CD14-positive monocyte (primary cell): ENCODE results near the gene DUSP3. TPM values are rescaled to one million over a fixed set of nuclear protein-coding genes. Genes with fewer than 3 reads are reported as not detected.

ENCODE experiments used
- DNase-seq, 3 donors: peaks; one replicate each; pipeline ENCODE4 v3.0.0-alpha.2; 2011 to 2022
- H2AFZ ChIP-seq: 2 replicates; pipeline ENCODE4 v1.6.0; 2012; ENCODE audit warnings: mild to moderate bottlenecking, low read depth, low read length, inconsistent platforms; ENCODE audit not compliant: insufficient read depth, poor library complexity, severe bottlenecking
- H3K27ac ChIP-seq, 2 donors: 1 replicate in 1 of 2; 2 replicates in 1 of 2; pipeline ENCODE4 v1.5.1; 2012 to 2013; ENCODE audit warnings: low read length in 2 of 2, control low read depth in 1 of 2, inconsistent platforms in 1 of 2, low read depth in 1 of 2, mild to moderate bottlenecking in 1 of 2
- H3K27me3 ChIP-seq, 2 donors: one replicate each; pipeline versions ENCODE4 v1.6.0 to v1.6.1; 2011 to 2013; ENCODE audit warnings: low read length in 2 of 2; ENCODE audit not compliant: control insufficient read depth in 2 of 2, insufficient read depth in 2 of 2
- H3K36me3 ChIP-seq, 2 donors: replicated peaks in 1 of 2; 1 replicate in 1 of 2; 2 replicates in 1 of 2; pipeline versions ENCODE4 v1.5.1 to v1.6.1; 2012 to 2013; ENCODE audit warnings: low read length in 2 of 2, control low read depth in 1 of 2, inconsistent platforms in 1 of 2, mild to moderate bottlenecking in 1 of 2; ENCODE audit not compliant: insufficient read depth in 2 of 2, control insufficient read depth in 1 of 2
- H3K4me1 ChIP-seq, 2 donors: 1 replicate in 1 of 2; 2 replicates in 1 of 2; pipeline versions ENCODE4 v1.5.1 to v1.6.1; 2012 to 2013; ENCODE audit warnings: low read length in 2 of 2, control low read depth in 1 of 2, inconsistent platforms in 1 of 2, mild to moderate bottlenecking in 1 of 2, moderate library complexity in 1 of 2; ENCODE audit not compliant: insufficient read depth in 2 of 2, control insufficient read depth in 1 of 2
- H3K4me2 ChIP-seq: replicated peaks from 2 replicates; pipeline ENCODE3; 2012; ENCODE audit warnings: low read length, moderate library complexity, mild to moderate bottlenecking; ENCODE audit not compliant: poor library complexity, severe bottlenecking; ENCODE audit errors: extremely low read depth
- H3K4me3 ChIP-seq, 3 experiments: fragments of 200-600 bp in 1 of 3; sonication (generic) in 1 of 3; replicated peaks in 1 of 3; 1 replicate in 2 of 3; 2 replicates in 1 of 3; pipeline ENCODE4 v1.5.1; 2011 to 2013; ENCODE audit warnings: low read length in 3 of 3, mild to moderate bottlenecking in 3 of 3, control low read depth in 2 of 3, low read depth in 2 of 3, inconsistent platforms in 1 of 3, moderate library complexity in 1 of 3
- H3K79me2 ChIP-seq: 2 replicates; pipeline ENCODE4 v1.6.0; 2012; ENCODE audit warnings: mild to moderate bottlenecking, control low read depth, inconsistent platforms, low read length, moderate library complexity; ENCODE audit not compliant: insufficient read depth
- H3K9ac ChIP-seq: 2 replicates; pipeline ENCODE4 v1.6.0; 2017; ENCODE audit warnings: low read length, mild to moderate bottlenecking; ENCODE audit not compliant: insufficient read depth, poor library complexity, severe bottlenecking
- H3K9me3 ChIP-seq, 2 donors: replicated peaks in 1 of 2; 1 replicate in 1 of 2; 2 replicates in 1 of 2; pipeline versions ENCODE4 v1.5.1 to v1.6.1; 2012 to 2013; ENCODE audit warnings: low read length in 2 of 2, control low read depth in 1 of 2; ENCODE audit not compliant: control insufficient read depth in 1 of 2, insufficient read depth in 1 of 2
- H4K20me1 ChIP-seq: 2 replicates; pipeline ENCODE4 v1.6.0; 2012; ENCODE audit warnings: mild to moderate bottlenecking, low read length, control low read depth, moderate library complexity; ENCODE audit not compliant: insufficient read depth
- H3K27ac Mint-ChIP-seq, 7 donors: one replicate each; pipeline ENCODE4 v1.8.0; 2020; ENCODE audit warnings: mild to moderate bottlenecking in 7 of 7, mixed read lengths in 7 of 7, moderate library complexity in 6 of 7, inconsistent platforms in 2 of 7
- H3K27me3 Mint-ChIP-seq, 3 donors: one replicate each; pipeline ENCODE4 v1.8.0; 2021 to 2022; ENCODE audit warnings: low read depth in 3 of 3, mild to moderate bottlenecking in 3 of 3, mixed read lengths in 3 of 3, moderate library complexity in 3 of 3, inconsistent platforms in 1 of 3
- H3K36me3 Mint-ChIP-seq, 2 donors: one replicate each; pipeline ENCODE4 v1.8.0; 2020; ENCODE audit warnings: mixed read lengths in 2 of 2, inconsistent platforms in 1 of 2, mild to moderate bottlenecking in 1 of 2
- H3K4me1 Mint-ChIP-seq: one replicate; pipeline ENCODE4 v1.8.0; 2020; ENCODE audit warnings: mild to moderate bottlenecking, mixed read lengths
- H3K4me3 Mint-ChIP-seq, 2 donors: one replicate each; pipeline ENCODE4 v1.8.0; 2020; ENCODE audit warnings: mild to moderate bottlenecking in 2 of 2, mixed read lengths in 2 of 2, moderate library complexity in 1 of 2
- H3K9me3 Mint-ChIP-seq, 7 donors: one replicate each; pipeline ENCODE4 v1.8.0; 2020 to 2022; ENCODE audit warnings: mixed read lengths in 7 of 7, mild to moderate bottlenecking in 6 of 7, moderate library complexity in 6 of 7, inconsistent platforms in 2 of 7
- WGBS: methylation state at CpG from one replicate; pipeline ENCODE4 v1.1.5; 2013; ENCODE audit warnings: missing lambda C conversion rate; ENCODE audit not compliant: insufficient coverage; 5-methylcytosine and 5-hydroxymethylcytosine counted together
- intact Hi-C, 2 donors: fragments of 100-400 bp; cut with micrococcal nuclease; formaldehyde crosslinking; loops; one replicate each; pipeline versions ENCODE4 v1.15.0 to v1.15.1; 2023
- polyA plus RNA-seq, 3 donors: library from polyadenylated mRNA; depleted of rRNA in 1 of 3; unstranded in 2 of 3; stranded (reverse) in 1 of 3; fragments of 300-500 nt in 2 of 3; fragments of >200 nt in 1 of 3; fragmentation: Illumina TruSeq in 2 of 3; gene quantifications; 1 replicate in 2 of 3; 2 replicates in 1 of 3; pipeline ENCODE4 v1.2.3, GENCODE V29; 2012 to 2021
- TF ChIP-seq, protein P1 (sequence below): fragments of 200-600 bp; IDR thresholded peaks from one replicate; pipeline ENCODE4 v1.8.0; 2022; ENCODE audit warnings: antibody characterized with exemption, mild to moderate bottlenecking

The DUSP3 gene
- polyA plus RNA-seq, 3 donors = 36.7 to 78.5 (median 58.9) TPM

DNA sequence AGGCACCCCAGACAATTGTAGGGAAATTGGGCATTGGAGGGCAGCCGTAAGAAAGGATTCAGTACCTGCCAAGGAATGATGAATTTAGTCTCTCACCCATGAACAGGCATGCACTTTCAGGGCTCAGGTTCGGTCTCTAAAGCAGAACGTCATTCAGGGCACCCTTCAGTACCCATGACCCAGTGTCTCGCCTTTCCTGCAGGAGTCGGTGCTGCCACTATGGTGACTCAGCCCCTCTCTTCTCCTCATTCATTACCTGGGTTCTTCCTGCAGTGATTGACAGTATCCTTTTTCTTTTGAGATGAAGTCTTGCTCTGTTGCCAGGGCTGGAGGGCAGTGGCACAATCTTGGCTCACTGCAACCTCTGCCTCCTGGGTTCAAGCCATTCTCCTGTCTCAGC lies 28.6 kb downstream of the DUSP3 start:
- Histone ChIP-seq H3K27me3 (peaks cover 9 to 18% of the 10 kb centered on the region in 2 donors), H3K27ac (no peak overlapping the region), H3K36me3 (no peaks in the 10 kb centered on the region), H2AFZ (peak overlapping the region; percentile 11), H3K4me3 (no peak overlapping the region), H3K9me3 (no peaks in the 10 kb centered on the region), H3K4me2 (no peak overlapping the region), H3K79me2 (no peaks in the 10 kb centered on the region), H4K20me1 (no peaks in the 10 kb centered on the region), H3K9ac (no peak overlapping the region), H3K4me1 (peaks cover 16 to 23% of the 10 kb centered on the region in 2 donors)
- no peak for DNase-seq
- 59% methylated on average over 4 of the region's 5 CpGs for WGBS
- TF ChIP-seq, protein P1, sequence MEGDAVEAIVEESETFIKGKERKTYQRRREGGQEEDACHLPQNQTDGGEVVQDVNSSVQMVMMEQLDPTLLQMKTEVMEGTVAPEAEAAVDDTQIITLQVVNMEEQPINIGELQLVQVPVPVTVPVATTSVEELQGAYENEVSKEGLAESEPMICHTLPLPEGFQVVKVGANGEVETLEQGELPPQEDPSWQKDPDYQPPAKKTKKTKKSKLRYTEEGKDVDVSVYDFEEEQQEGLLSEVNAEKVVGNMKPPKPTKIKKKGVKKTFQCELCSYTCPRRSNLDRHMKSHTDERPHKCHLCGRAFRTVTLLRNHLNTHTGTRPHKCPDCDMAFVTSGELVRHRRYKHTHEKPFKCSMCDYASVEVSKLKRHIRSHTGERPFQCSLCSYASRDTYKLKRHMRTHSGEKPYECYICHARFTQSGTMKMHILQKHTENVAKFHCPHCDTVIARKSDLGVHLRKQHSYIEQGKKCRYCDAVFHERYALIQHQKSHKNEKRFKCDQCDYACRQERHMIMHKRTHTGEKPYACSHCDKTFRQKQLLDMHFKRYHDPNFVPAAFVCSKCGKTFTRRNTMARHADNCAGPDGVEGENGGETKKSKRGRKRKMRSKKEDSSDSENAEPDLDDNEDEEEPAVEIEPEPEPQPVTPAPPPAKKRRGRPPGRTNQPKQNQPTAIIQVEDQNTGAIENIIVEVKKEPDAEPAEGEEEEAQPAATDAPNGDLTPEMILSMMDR = no peak
- Mint-ChIP-seq H3K9me3 (peaks cover 0 to 1% (median 0%) of the 10 kb centered on the region in 7 donors), H3K4me3 (no peak overlapping the region), H3K4me1 (peaks cover 33% of the 10 kb centered on the region), H3K36me3 (peaks cover 0 to 2% of the 10 kb centered on the region in 2 donors), H3K27me3 (peaks cover 31 to 49% (median 43%) of the 10 kb centered on the region in 3 donors), H3K27ac (peak overlapping the region in 2 of 7 donors; percentile 26 to 36)
- intact Hi-C loops = no loop called here

DNA sequence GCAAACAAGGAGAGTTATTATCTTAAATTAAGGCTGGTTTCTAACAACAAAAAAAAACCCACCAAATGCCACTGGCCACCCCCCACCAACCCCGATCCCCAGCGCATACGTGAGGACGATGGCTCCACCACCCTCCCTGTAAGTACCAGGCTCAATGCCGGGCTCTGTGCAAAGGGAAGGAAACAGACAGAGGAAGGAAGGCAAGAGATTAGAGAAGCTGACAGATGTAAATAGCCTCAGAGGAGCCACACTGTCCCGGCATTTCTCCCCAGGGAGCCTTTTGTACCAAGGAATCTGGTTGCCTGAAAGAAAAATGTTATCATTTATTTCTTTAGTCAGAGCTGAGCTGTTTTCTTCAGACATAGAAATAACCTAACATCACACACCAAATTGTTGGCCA lies 33.2 kb downstream of the DUSP3 start:
- Histone ChIP-seq H3K36me3 (no peaks in the 10 kb centered on the region), H3K9me3 (peaks cover 0 to 6% of the 10 kb centered on the region in 2 donors), H4K20me1 (no peaks in the 10 kb centered on the region), H3K4me1 (peaks cover 18 to 27% of the 10 kb centered on the region in 2 donors), H3K79me2 (no peaks in the 10 kb centered on the region), H3K4me3 (no peak overlapping the region), H2AFZ (no peak overlapping the region), H3K4me2 (no peak overlapping the region), H3K27me3 (peaks cover 0 to 14% of the 10 kb centered on the region in 2 donors), H3K27ac (no peak overlapping the region), H3K9ac (no peak overlapping the region)
- Mint-ChIP-seq H3K4me3 (peak overlapping the region in 1 of 2 donors; percentile 53), H3K36me3 (no peaks in the 10 kb centered on the region), H3K27me3 (peaks cover 26 to 39% (median 37%) of the 10 kb centered on the region in 3 donors), H3K27ac (peak overlapping the region in 2 of 7 donors; percentile 2 to 41), H3K9me3 (peaks cover 6 to 12% (median 8%) of the 10 kb centered on the region in 7 donors), H3K4me1 (peaks cover 37% of the 10 kb centered on the region)
- TF ChIP-seq, protein P1 = no peak
- intact Hi-C loops = no loop called here
- DNase-seq = no peak
- no CpG with 5 or more reads among the region's 6 CpGs for WGBS
